GM19193 (cell line): ENCODE results near the gene TLE2.

Source experiments
- POLR2A ChIP-seq: IDR thresholded peaks from 4 replicates; pipeline ENCODE4 v1.6.1; 2011; ENCODE audit not compliant: insufficient read depth, insufficient read length; ENCODE audit errors: extremely low read depth

The TLE2 gene

GRCh38 chr19:3046698-3047495 lies 17.8 kb upstream of the TLE2 start:
- TF ChIP-seq POLR2A, result no peak

GRCh38 chr19:3045885-3046697 lies 17.0 kb upstream of the TLE2 start:
- no peak for TF ChIP-seq POLR2A

- TF ChIP-seq POLR2A, result no peak
These were observed 16.1 kb upstream of the TLE2 start for GRCh38 chr19:3045191-3045590.

GRCh38 chr19:3042621-3043267 lies 13.7 kb upstream of the TLE2 start:
- no peak for TF ChIP-seq POLR2A

GRCh38 chr19:3041761-3042620 lies 12.9 kb upstream of the TLE2 start:
- TF ChIP-seq POLR2A, result no peak

GRCh38 chr19:3041327-3041726 lies 12.2 kb upstream of the TLE2 start:
- TF ChIP-seq POLR2A, result no peak

GRCh38 chr19:3039641-3040077 lies 10.6 kb upstream of the TLE2 start:
- no peak for TF ChIP-seq POLR2A

- TF ChIP-seq POLR2A, result no peak
These were observed 10.0 kb upstream of the TLE2 start for GRCh38 chr19:3039125-3039524.

- TF ChIP-seq POLR2A, result no peak
These were observed 9.1 kb upstream of the TLE2 start for GRCh38 chr19:3038214-3038613.

- peak; percentile 23 for TF ChIP-seq POLR2A
These were observed 7.3 kb upstream of the TLE2 start for GRCh38 chr19:3036119-3036976.

- peak; percentile 72 for TF ChIP-seq POLR2A
These were observed 6.5 kb upstream of the TLE2 start for GRCh38 chr19:3035542-3036118.

- TF ChIP-seq POLR2A, result no peak
These were observed 5.8 kb upstream of the TLE2 start for GRCh38 chr19:3034656-3035541.

GRCh38 chr19:3034406-3034655 lies 5.3 kb upstream of the TLE2 start:
- TF ChIP-seq POLR2A, result no peak
